Esophagus muscularis mucosa (tissue), 3 donors: Measurements from ENCODE around the gene ZNF71.

Source experiments
- POLR2A ChIP-seq: fragments of 450-650 bp; IDR thresholded peaks from one replicate; pipeline ENCODE4 v1.6.1; 2017; ENCODE audit warnings: antibody characterized with exemption, moderate library complexity, mild to moderate bottlenecking, low read depth
- TF ChIP-seq, protein P1 (sequence below), 3 experiments: fragments of 200-600 bp in 2 of 3; fragments of 450-650 bp in 1 of 3; sonication (generic) in 2 of 3; IDR thresholded peaks; one replicate each; pipeline ENCODE4 v1.5.1; 2017 to 2019; ENCODE audit warnings: antibody characterized with exemption in 3 of 3, mild to moderate bottlenecking in 2 of 3, moderate library complexity in 1 of 3

DNA sequence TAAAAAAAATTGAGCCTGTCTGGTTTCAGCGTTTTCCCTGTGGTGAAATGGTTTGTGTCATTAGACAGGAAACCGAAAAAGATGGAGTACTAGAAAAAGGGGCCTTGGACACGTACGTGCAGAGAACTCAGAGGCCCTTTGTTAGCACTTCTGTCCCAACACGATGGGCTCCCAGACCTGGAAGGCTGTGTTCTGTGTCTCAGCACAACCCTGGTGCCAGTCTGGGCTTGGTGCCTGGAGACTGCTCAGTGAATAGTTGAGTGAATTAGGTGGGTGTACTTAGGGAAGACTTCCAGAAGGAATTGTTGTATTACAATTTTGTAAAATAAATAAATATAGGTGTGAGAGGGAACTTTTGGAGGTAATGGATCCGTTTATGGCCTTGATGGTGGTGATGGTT lies 8.7 kb downstream of the ZNF71 start:
- TF ChIP-seq, protein P1, sequence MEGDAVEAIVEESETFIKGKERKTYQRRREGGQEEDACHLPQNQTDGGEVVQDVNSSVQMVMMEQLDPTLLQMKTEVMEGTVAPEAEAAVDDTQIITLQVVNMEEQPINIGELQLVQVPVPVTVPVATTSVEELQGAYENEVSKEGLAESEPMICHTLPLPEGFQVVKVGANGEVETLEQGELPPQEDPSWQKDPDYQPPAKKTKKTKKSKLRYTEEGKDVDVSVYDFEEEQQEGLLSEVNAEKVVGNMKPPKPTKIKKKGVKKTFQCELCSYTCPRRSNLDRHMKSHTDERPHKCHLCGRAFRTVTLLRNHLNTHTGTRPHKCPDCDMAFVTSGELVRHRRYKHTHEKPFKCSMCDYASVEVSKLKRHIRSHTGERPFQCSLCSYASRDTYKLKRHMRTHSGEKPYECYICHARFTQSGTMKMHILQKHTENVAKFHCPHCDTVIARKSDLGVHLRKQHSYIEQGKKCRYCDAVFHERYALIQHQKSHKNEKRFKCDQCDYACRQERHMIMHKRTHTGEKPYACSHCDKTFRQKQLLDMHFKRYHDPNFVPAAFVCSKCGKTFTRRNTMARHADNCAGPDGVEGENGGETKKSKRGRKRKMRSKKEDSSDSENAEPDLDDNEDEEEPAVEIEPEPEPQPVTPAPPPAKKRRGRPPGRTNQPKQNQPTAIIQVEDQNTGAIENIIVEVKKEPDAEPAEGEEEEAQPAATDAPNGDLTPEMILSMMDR (IDR thresholded peaks at IDR 0.05) = no peak
- no peak for TF ChIP-seq POLR2A
